Measurements from ENCODE around the gene TRAP1.
A peak's percentile ranks its signal among the peaks of the same experiment; 100 is the strongest.

TRAP1 gene

GRCh38 chr16:3695610-3696369 lies 21.5 kb downstream of the TRAP1 start:
- CTCF ChIA-PET: no interaction called here

GRCh38 chr16:3694051-3694450 lies 23.3 kb downstream of the TRAP1 start:
- DNase-seq (ENCODE audit: extremely low spot score): no peak
- ChIA-PET CTCF (interaction anchor here (1.0 kb wide), 1 partner anchor 709 kb away, joined by 3 read pairs; no protein-coding TSS in a partner anchor), POLR2A (interaction anchor here (1.1 to 1.9 kb wide), 2 partner anchors 23 to 24 kb away, joined by 3 to 7 read pairs; partner anchors contain the start of gene TRAP1)
- no peak for TF ChIP-seq SUZ12 (IDR thresholded peaks at IDR 0.05)
- no peak for TF ChIP-seq FOXK2 (IDR thresholded peaks at IDR 0.05)
- no peak for TF ChIP-seq ELF4 (IDR thresholded peaks at IDR 0.05)
- TF ChIP-seq HDGF (IDR thresholded peaks at IDR 0.05; ENCODE audit: borderline replicate concordance): no peak
- TF ChIP-seq, protein P1, sequence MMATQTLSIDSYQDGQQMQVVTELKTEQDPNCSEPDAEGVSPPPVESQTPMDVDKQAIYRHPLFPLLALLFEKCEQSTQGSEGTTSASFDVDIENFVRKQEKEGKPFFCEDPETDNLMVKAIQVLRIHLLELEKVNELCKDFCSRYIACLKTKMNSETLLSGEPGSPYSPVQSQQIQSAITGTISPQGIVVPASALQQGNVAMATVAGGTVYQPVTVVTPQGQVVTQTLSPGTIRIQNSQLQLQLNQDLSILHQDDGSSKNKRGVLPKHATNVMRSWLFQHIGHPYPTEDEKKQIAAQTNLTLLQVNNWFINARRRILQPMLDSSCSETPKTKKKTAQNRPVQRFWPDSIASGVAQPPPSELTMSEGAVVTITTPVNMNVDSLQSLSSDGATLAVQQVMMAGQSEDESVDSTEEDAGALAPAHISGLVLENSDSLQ (IDR thresholded peaks at IDR 0.05): no peak
- no peak for TF ChIP-seq ZNF384 (IDR thresholded peaks at IDR 0.05)
- TF ChIP-seq FOXM1 (IDR thresholded peaks at IDR 0.05; ENCODE audit: borderline replicate concordance): no peak
- TF ChIP-seq NFRKB (IDR thresholded peaks at IDR 0.05): no peak

More at GRCh38 chr16:3695610-3696369, 21.5 kb downstream of the TRAP1 start:
- POLR2A ChIA-PET: interaction anchor here (1.1 to 1.9 kb wide), 2 partner anchors 8 to 21 kb away, joined by 3 to 7 read pairs; partner anchors contain the start of gene TRAP1
- no peak for DNase-seq (ENCODE audit: extremely low spot score)
- no peak for TF ChIP-seq CTBP1 (IDR thresholded peaks at IDR 0.05; ENCODE audit: borderline replicate concordance)
- TF ChIP-seq BHLHE40 (IDR thresholded peaks at IDR 0.05; ENCODE audit: borderline replicate concordance): no peak
- no peak for TF ChIP-seq FOXK2 (IDR thresholded peaks at IDR 0.05)
- no peak for TF ChIP-seq TARDBP (IDR thresholded peaks at IDR 0.05)
- TF ChIP-seq L3MBTL2 (conservative IDR thresholded peaks at IDR 0.05): no peak
- no peak for TF ChIP-seq NFRKB (IDR thresholded peaks at IDR 0.05)
- TF ChIP-seq, protein P1 (IDR thresholded peaks at IDR 0.05): no peak
- no peak for TF ChIP-seq ELF4 (IDR thresholded peaks at IDR 0.05)
- no peak for TF ChIP-seq FOXA1 (IDR thresholded peaks at IDR 0.05)
- TF ChIP-seq FOXM1 (IDR thresholded peaks at IDR 0.05; ENCODE audit: borderline replicate concordance): no peak

DNA sequence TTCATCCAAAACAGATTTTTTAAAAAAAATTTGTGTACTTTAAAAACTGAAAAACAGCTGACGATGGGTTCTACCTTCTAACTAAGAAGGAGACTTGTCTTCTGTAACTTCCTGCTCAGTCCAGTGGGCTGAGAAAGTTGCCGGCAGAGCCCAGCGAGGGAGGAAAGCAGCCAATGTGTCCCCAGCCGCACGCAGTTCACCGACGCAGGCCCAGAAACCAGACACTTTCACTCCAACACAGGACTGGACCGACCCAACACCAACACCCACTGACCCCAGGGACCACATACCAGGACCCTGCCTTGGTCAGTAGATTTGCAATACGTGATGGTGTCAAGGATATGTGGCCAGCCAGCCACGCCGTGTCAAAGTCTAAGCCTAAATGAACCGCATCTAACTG lies 25.6 kb downstream of the TRAP1 start:
- TF ChIP-seq ELF4 (IDR thresholded peaks at IDR 0.05) (no peak), FOXA1 (IDR thresholded peaks at IDR 0.05) (no peak), HDGF (IDR thresholded peaks at IDR 0.05; ENCODE audit: borderline replicate concordance) (no peak), FOXM1 (IDR thresholded peaks at IDR 0.05; ENCODE audit: borderline replicate concordance) (no peak), ARNT (IDR thresholded peaks at IDR 0.05) (no peak), CTBP1 (IDR thresholded peaks at IDR 0.05; ENCODE audit: borderline replicate concordance) (no peak)
- TF ChIP-seq, protein P1 (IDR thresholded peaks at IDR 0.05): no peak

DNA sequence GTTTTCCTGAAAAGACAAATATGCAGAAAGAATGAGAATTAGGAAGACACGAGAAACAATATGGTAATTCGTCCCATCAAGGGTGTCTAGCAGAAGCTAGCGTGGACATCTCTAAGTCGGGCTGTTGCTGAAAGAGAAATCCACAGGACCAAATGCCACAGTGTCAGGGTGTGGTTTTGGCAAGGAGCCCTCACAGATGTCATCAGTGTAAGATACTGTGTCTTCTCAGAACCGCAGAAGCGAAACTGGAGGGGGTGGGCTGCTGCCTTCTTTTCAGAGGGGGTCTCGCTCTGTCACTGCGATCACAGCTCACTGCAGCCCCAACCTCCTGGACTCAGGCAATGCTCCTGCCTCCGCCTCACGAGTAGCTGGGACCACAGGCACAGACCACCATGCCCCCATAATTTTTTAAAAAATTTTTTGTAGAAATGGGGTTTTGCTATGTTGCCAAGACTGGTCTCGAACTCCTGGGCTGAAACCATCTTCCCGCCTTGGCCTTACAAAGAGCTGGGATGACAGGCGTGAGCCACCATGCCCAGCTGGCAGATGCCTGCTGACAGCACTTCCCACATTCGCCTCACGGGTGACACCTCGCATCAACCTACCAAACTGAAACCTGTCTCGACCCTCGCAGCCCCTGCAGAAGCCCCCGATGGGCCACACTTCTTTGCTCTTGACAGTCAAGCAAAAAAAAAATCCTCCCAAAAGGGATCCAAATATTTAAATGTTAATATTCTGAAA lies 26.2 kb downstream of the TRAP1 start:
- TF ChIP-seq SP1 (IDR thresholded peaks at IDR 0.05) (no peak), ZNF384 (IDR thresholded peaks at IDR 0.05) (no peak), HDGF (IDR thresholded peaks at IDR 0.05; ENCODE audit: borderline replicate concordance) (no peak), SUZ12 (IDR thresholded peaks at IDR 0.05) (no peak), BHLHE40 (IDR thresholded peaks at IDR 0.05; ENCODE audit: borderline replicate concordance) (no peak), L3MBTL2 (conservative IDR thresholded peaks at IDR 0.05) (no peak), FOXM1 (IDR thresholded peaks at IDR 0.05; ENCODE audit: borderline replicate concordance) (no peak), ELF4 (IDR thresholded peaks at IDR 0.05) (no peak), ARNT (IDR thresholded peaks at IDR 0.05) (no peak), LEF1 (IDR thresholded peaks at IDR 0.05; ENCODE audit: borderline replicate concordance) (no peak), NFRKB (IDR thresholded peaks at IDR 0.05) (no peak), CTBP1 (IDR thresholded peaks at IDR 0.05; ENCODE audit: borderline replicate concordance) (no peak), FOXK2 (IDR thresholded peaks at IDR 0.05) (no peak), FOXA1 (IDR thresholded peaks at IDR 0.05) (no peak), TARDBP (IDR thresholded peaks at IDR 0.05) (no peak)
- TF ChIP-seq, protein P1 (IDR thresholded peaks at IDR 0.05): no peak
- DNase-seq (ENCODE audit: extremely low spot score): no peak
- ChIA-PET CTCF (interaction anchor here (0.6 to 1.1 kb wide), 4 partner anchors 10 to 584 kb away, joined by 3 to 6 read pairs (median 4); no protein-coding TSS in a partner anchor), POLR2A (interaction anchor here (3.4 kb wide), 1 partner anchor 27 kb away, joined by 11 read pairs; the partner anchor contains the start of gene TRAP1)

More for the DNA sequence above, 25.6 kb downstream of the TRAP1 start:
- DNase-seq (ENCODE audit: extremely low spot score): no peak
- ChIA-PET POLR2A (interaction anchor here (3.4 kb wide), 1 partner anchor 26 kb away, joined by 11 read pairs; the partner anchor contains the start of gene TRAP1), CTCF (interaction anchor here (0.7 to 1.1 kb wide), 2 partner anchors 10 to 12 kb away, joined by 3 to 6 read pairs; no protein-coding TSS in a partner anchor)

- ChIA-PET POLR2A (interaction anchor here (3.4 kb wide), 1 partner anchor 27 kb away, joined by 11 read pairs; the partner anchor contains the start of gene TRAP1), CTCF (interaction anchor here (0.6 to 1.1 kb wide), 4 partner anchors 9 to 585 kb away, joined by 3 to 4 read pairs (median 3); no protein-coding TSS in a partner anchor)
- DNase-seq (ENCODE audit: extremely low spot score): peak; percentile 89
- TF ChIP-seq BHLHE40 (IDR thresholded peaks at IDR 0.05; ENCODE audit: borderline replicate concordance): no peak
- TF ChIP-seq, protein P1 (IDR thresholded peaks at IDR 0.05): peak; percentile 83
Measured at GRCh38 chr16:3690470-3690928, 26.8 kb downstream of the TRAP1 start.
